ENCODE measurements around the gene SLC25A42.

SLC25A42 gene

DNA sequence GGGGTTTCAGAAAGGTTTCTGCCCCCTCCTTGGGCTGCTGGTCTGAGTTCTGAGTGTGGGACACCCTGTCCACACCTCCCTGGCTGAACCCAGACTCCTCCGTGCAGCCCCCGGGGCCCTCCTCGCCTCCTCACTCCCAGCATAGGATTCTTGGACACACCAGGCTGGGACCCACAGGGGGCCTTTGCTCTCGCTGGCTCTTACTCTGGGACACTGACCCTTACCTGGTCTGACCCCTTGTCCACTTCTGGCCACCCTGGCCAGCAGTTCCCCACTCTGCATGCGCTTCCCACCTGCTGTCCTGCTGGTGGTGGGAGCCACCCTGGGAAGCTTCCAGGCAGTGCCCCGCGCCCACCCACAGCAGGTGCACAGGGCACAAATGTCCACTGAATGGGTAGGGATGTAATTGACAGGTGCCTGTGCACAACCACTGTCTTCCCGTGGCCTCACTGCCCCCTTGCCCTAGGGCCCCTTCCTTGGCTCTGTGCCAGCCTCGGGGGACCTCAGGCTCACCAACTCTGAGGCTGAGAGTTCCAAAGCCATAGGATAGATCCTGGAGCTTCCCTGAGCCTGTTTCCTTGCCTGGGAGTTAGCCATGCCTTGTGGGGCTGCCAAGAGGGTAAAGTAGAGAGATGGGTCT is 7.0 kb upstream of the SLC25A42 start:
- DNase-seq (ENCODE audit: insufficient read length, low spot score) (no peak), FAIRE-seq (no peak)
- no peak for TF ChIP-seq TAF1 (IDR thresholded peaks at IDR 0.05; ENCODE audit: low read depth, low read length)
- no peak for TF ChIP-seq POLR2AphosphoS5 (IDR thresholded peaks at IDR 0.05; ENCODE audit: low read depth, low read length)
- no peak for TF ChIP-seq PAX5 (IDR thresholded peaks at IDR 0.05; ENCODE audit: insufficient read depth, low read length, severe bottlenecking)
- no peak for TF ChIP-seq POLR2A (IDR thresholded peaks at IDR 0.05; ENCODE audit: low read depth, low read length)
- TF ChIP-seq SPI1 (IDR thresholded peaks at IDR 0.05; ENCODE audit: low read depth, low read length): no peak
- no peak for TF ChIP-seq POU2F2 (IDR thresholded peaks at IDR 0.05; ENCODE audit: low read depth, low read length)

GRCh38 chr19:19057317-19057716 is 6.5 kb upstream of the SLC25A42 start:
- DNase-seq (ENCODE audit: insufficient read length, low spot score): no peak
- FAIRE-seq: no peak
- TF ChIP-seq POLR2AphosphoS5 (IDR thresholded peaks at IDR 0.05; ENCODE audit: low read depth, low read length) (no peak), TAF1 (IDR thresholded peaks at IDR 0.05; ENCODE audit: low read depth, low read length) (no peak), PAX5 (IDR thresholded peaks at IDR 0.05; ENCODE audit: insufficient read depth, low read length, severe bottlenecking) (no peak), POLR2A (IDR thresholded peaks at IDR 0.05; ENCODE audit: low read depth, low read length) (no peak), SPI1 (IDR thresholded peaks at IDR 0.05; ENCODE audit: low read depth, low read length) (no peak), POU2F2 (IDR thresholded peaks at IDR 0.05; ENCODE audit: low read depth, low read length) (no peak)

DNA sequence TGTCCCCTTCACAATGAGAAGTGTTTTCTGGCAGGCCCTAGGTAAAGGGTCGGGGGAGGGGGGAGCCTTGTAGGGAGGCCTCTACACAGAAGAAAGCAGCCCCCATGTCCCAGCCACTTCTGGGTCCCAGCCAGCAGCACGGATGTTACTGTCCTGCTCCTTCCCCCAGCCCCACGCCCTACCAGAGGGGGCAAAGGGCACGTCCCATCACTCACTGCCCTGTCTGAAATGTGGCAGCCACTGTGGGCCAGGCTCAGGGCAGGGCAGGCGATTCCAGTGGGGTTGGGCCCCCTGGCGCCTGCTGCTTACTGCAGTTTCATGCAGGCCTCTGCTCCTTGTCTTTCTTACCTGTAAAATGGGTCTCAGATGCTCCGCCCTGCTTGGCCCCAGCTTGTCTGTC is 6.1 kb upstream of the SLC25A42 start:
- DNase-seq (ENCODE audit: insufficient read length, low spot score) (no peak), FAIRE-seq (no peak)
- TF ChIP-seq POLR2A (IDR thresholded peaks at IDR 0.05; ENCODE audit: low read depth, low read length) (no peak), SPI1 (IDR thresholded peaks at IDR 0.05; ENCODE audit: low read depth, low read length) (no peak), PAX5 (IDR thresholded peaks at IDR 0.05; ENCODE audit: insufficient read depth, low read length, severe bottlenecking) (no peak), POLR2AphosphoS5 (IDR thresholded peaks at IDR 0.05; ENCODE audit: low read depth, low read length) (no peak), TAF1 (IDR thresholded peaks at IDR 0.05; ENCODE audit: low read depth, low read length) (no peak), POU2F2 (IDR thresholded peaks at IDR 0.05; ENCODE audit: low read depth, low read length) (no peak)

- TF ChIP-seq TAF1 (IDR thresholded peaks at IDR 0.05; ENCODE audit: low read depth, low read length) (no peak), SPI1 (IDR thresholded peaks at IDR 0.05; ENCODE audit: low read depth, low read length) (no peak), PAX5 (IDR thresholded peaks at IDR 0.05; ENCODE audit: insufficient read depth, low read length, severe bottlenecking) (no peak), POU2F2 (IDR thresholded peaks at IDR 0.05; ENCODE audit: low read depth, low read length) (no peak), POLR2A (IDR thresholded peaks at IDR 0.05; ENCODE audit: low read depth, low read length) (no peak), POLR2AphosphoS5 (IDR thresholded peaks at IDR 0.05; ENCODE audit: low read depth, low read length) (no peak)
- FAIRE-seq (no peak), DNase-seq (ENCODE audit: insufficient read length, low spot score) (no peak)
These were observed 4.6 kb upstream of the SLC25A42 start for GRCh38 chr19:19059018-19059836.

DNA sequence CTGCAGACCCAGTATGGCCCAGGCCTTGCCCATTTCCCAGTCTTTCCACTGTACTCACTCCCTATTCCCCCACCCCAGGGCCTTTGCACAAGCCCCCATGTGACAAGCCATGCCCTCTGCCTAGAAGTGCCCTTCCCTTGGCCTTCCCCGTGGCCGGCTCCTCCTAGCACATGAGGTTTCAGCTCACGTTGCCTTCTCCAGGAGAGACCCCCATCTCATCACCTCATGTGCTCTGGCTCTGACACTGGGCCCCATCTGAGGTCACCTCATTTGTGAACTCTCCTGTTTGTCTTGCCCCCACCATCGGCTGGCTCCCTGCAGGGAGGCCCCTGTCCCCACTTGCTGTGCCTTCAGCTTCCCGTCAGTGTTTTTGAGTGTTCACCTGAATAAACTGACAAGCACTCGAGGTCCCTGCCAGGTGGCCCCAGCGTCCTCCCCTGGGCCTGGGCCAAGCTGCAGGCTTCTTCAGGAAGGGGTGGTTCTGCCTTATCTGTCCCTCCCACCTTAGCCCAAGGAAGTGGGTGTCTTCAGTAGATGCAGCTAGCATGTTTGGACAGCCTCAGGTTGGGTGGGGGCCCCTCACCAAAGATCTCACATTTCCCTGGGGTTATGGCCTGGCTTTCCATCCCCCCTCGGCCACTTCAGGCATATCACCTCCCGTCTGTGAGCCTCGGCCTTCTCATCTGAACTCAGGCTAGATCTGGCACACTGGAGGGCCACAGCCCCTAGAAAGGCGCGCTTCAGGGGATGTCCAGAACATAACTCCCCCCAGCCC is 3.8 kb upstream of the SLC25A42 start:
- DNase-seq (ENCODE audit: insufficient read length, low spot score) (no peak), FAIRE-seq (no peak)
- no peak for TF ChIP-seq TAF1 (IDR thresholded peaks at IDR 0.05; ENCODE audit: low read depth, low read length)

GRCh38 chr19:19061506-19061905 is 2.3 kb upstream of the SLC25A42 start:
- DNase-seq (ENCODE audit: insufficient read length, low spot score) (no peak), FAIRE-seq (no peak)
- no peak for TF ChIP-seq SPI1 (IDR thresholded peaks at IDR 0.05; ENCODE audit: low read depth, low read length)

GRCh38 chr19:19062454-19063182 is 1.2 kb upstream of the SLC25A42 start:
- FAIRE-seq: no peak
- no peak for TF ChIP-seq POU2F2 (IDR thresholded peaks at IDR 0.05; ENCODE audit: low read depth, low read length)
- TF ChIP-seq POLR2AphosphoS5 (IDR thresholded peaks at IDR 0.05; ENCODE audit: low read depth, low read length): no peak
- TF ChIP-seq POLR2A (IDR thresholded peaks at IDR 0.05; ENCODE audit: low read depth, low read length): no peak
- TF ChIP-seq TAF1 (IDR thresholded peaks at IDR 0.05; ENCODE audit: low read depth, low read length): no peak
- no peak for TF ChIP-seq SPI1 (IDR thresholded peaks at IDR 0.05; ENCODE audit: low read depth, low read length)
- TF ChIP-seq PAX5 (IDR thresholded peaks at IDR 0.05; ENCODE audit: insufficient read depth, low read length, severe bottlenecking): no peak
- DNase-seq (ENCODE audit: insufficient read length, low spot score): no peak

DNA sequence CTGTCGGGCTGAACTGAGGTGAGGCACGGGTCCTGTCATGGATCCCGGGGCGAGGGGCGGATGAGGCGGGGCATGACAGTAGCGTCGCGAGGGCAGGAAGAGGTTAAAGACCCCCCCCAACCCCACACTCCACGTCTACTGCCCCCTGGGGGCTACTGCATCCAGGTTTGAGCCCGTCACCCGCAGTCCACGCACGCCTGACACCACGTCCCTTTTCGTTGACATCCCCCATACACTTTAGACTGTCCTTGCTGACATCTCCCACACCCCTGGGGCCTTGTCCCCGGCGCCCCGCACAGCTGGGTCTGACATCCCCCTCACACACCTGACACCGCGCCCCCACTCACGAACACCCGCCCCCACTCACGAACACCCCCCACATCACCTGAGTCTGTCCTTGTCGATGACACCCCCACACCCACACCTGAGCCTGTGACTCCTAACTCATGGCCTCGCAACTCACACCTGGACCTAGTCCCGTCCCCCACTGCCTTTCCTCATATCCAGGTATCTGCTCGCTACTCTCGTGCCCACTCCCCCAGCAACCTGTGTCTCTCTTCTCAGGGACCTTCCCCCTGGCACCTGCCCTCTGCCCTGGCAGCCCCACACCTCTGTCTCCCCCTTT is 416 bp downstream of the SLC25A42 start:
- TF ChIP-seq SPI1 (IDR thresholded peaks at IDR 0.05; ENCODE audit: low read depth, low read length) (no peak), POLR2A (IDR thresholded peaks at IDR 0.05; ENCODE audit: low read depth, low read length) (no peak), POLR2AphosphoS5 (IDR thresholded peaks at IDR 0.05; ENCODE audit: low read depth, low read length) (no peak), POU2F2 (IDR thresholded peaks at IDR 0.05; ENCODE audit: low read depth, low read length) (no peak)
- DNase-seq (ENCODE audit: insufficient read length, low spot score) (no peak), FAIRE-seq (no peak)

All from GM12891 (cell line).